GM19372 (cell line): ENCODE measurements around the gene STX1A.
"Not testable (repeated sequence)": the region's sequence is repeated elsewhere in the genome, so short reads cannot be mapped to it uniquely, and the experiment has no call there.

Experiments
- ATAC-seq: cut with Tn5 transposase; IDR thresholded peaks from one replicate; pipeline ENCODE4 v1.9.1; 2021; ENCODE audit warnings: mild to moderate bottlenecking, low read depth, moderate library complexity; ENCODE audit not compliant: unreplicated experiment

STX1A gene

DNA sequence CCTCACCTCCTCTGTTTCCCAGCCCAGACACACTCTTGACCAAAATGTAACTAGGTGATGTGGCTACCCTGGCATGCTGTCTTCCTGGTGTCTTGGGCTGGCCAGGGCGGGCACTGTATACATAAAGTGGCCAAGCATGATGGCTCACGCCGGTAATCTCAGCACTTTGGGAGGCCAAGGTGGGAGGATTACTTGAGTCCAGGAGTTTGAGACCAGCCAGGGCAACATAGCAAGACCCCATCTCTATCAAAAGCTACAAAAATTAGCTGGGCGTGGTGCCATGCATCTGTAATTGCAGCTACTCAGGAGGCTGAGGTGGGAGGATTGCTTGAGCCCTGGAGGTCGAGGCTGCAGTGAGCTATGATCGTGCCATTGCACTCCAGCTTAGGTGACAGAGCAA lies 6.2 kb downstream of the STX1A start:
- not testable (repeated sequence) for ATAC-seq

GRCh38 chr7:73712773-73713172 lies 6.7 kb downstream of the STX1A start:
- no peak for ATAC-seq

DNA sequence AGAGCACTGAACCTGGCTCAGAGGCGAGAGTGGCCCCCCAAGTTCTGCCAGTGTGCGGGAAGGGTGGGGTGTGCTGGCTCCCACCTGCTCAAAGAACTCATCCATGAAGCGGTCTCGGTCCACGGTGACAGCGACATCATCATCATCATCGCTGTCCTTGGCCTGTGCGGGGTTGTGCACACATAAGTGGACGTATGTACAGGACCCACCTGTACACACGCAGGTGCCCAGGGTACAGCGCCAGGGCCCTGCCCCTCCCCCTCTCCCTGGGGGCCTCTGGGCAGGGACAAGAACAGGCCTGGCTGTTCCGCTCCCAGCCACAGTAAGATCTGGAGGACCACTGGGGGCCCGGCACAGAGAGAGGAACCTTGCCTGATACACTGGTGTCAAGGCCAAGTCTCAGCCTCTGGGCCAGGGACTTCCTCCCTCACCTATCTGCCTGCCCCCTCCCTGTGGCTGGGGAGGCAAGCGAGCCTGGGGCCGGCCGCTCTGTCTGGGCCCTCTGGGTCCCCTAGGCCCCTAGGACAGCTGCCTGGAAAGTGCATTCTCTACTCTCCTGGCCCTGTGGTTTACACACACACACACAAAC lies 10.4 kb downstream of the STX1A start:
- ATAC-seq = no peak

- ATAC-seq = no peak
Measured at GRCh38 chr7:73707045-73707631, 12.3 kb downstream of the STX1A start.

- ATAC-seq = no peak
Measured at GRCh38 chr7:73706126-73707044, 13.1 kb downstream of the STX1A start.

GRCh38 chr7:73705551-73705920 lies 13.9 kb downstream of the STX1A start:
- ATAC-seq = no peak

- no peak for ATAC-seq
Measured at GRCh38 chr7:73704640-73705550, 14.6 kb downstream of the STX1A start.

GRCh38 chr7:73703757-73704639 lies 15.5 kb downstream of the STX1A start:
- no peak for ATAC-seq

- no peak for ATAC-seq
Measured at GRCh38 chr7:73703225-73703624, 16.2 kb downstream of the STX1A start.

DNA sequence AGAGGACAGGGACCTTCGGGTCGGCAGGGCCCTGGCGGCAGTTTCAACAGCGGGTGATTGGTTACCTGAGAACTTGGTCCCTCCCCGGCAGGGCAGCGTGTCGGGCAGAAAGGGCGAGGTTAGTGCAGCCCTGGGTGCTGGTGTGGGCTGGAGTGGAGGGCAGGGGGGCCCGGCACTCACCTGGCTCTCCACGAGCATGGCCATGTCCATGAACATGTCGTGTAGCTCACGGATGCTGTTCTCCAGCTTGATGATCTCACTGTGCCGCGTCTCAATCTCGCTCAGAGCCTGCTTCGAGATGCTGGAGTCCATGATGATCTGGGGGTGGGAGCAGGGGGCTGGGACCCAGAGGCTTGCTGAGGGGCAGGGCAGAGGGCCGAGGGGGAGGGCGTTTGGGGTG lies 16.8 kb downstream of the STX1A start:
- no peak for ATAC-seq

DNA sequence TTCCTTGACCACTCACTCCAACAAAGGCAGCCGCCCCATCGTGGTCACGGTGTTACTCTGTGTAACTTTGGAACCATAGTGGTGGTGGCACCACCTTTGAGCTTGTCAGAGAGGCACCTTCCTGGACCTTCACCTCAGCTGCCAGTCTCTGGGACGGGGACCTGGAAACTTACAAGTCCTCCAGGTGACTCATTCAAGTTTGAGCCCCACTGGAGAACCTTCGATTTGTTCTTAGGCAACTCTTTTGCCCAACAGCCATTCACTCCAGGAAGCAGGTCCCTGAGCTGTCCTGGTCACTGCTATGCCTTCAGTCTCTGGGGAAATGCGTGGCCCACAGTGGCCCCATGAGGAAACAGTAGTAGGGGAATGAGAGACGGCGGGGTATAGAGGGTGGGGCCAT lies 17.2 kb downstream of the STX1A start:
- ATAC-seq = no peak

DNA sequence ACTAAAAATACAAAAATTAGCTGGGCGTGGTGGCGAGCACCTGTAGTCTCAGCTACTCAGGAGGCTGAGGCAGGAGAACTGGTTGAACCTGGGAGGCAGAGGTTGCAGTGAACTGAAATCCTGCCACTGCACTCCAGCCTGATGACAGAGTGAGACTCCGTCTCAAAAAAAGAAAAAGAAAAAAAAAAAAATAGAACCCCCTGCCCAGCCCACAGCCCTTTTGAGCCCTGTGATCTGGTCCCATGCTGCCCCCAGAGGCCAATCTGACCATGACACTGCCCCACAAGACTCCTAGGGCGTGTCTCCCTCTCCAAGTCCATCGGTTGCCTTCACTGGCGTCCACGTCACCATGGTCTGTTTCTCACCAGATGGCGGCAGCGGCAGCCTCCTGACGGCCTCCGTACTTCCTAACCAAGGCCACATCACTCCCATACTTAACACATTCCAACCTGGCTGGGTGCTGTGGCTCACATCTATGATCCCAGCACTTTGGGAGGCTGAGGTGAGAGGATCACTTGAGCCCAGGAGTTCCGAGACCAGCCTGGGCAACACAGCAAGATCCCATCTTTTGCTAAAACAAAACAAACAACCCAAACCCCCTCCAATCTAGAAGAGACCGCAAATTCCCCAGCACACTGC lies 18.0 kb downstream of the STX1A start:
- ATAC-seq = no peak

GRCh38 chr7:73700581-73701134 lies 18.8 kb downstream of the STX1A start:
- no peak for ATAC-seq

GRCh38 chr7:73700069-73700423 lies 19.4 kb downstream of the STX1A start:
- no peak for ATAC-seq

- no peak for ATAC-seq
Measured at GRCh38 chr7:73699370-73700068, 19.9 kb downstream of the STX1A start.

GRCh38 chr7:73698410-73698809 lies 21.1 kb downstream of the STX1A start:
- ATAC-seq = no peak

DNA sequence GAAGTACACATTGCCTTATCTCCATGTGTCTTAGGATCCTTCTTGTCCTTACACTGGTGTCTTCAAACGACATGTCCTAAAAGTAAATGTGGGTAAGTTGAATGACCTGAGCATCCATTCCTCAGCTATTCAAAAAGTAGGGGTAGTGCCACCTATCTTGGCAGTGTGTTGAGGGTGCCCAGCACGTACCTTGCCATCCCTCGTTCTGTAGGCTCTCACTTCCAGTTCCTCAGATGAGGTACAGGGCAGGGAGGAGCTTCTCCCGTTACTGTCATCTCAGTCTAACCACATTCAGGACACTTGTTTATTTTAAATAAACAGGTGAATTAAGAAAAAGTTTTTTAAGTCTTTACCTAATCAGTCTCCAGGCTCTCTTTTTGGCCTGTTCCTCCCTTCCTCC lies 23.1 kb downstream of the STX1A start:
- ATAC-seq = no peak

DNA sequence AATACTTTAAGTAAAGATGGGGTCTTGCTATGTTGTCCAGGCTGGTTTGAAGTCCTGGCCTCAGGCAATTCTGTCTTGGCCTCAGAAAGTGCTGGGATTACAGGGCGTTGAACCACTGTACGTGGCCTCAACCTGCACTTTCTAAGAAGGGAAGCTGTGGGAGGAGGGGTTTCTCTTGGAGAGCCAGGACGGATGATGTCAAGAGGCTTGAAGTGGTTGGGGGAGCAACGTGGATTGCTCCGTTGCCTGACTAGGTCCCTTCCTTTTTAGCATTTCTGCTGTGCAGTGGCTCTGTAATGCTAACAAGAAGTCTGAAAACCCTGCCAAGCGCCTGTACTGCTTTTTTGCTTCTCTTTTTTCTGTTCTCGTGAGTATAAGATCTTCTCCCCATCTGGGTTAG lies 28.8 kb downstream of the STX1A start:
- no peak for ATAC-seq
